NCI-H2029 treated with DMSO at 0.1 percent for 48 hours (cell line): ENCODE data around the gene TBC1D16.

Source experiments
- DNase-seq: peaks from one replicate; lab custom pipeline; 2025; lab: John Stamatoyannopoulos, UW

TBC1D16 gene

GRCh38 chr17:79950751-79951150, 84.9 kb downstream of the TBC1D16 start:
- no peak for DNase-seq

- no peak for DNase-seq
Observed at GRCh38 chr17:79950306-79950705, 85.4 kb downstream of the TBC1D16 start.

- DNase-seq = no peak
Observed at GRCh38 chr17:79949656-79950209, 85.9 kb downstream of the TBC1D16 start.

DNA sequence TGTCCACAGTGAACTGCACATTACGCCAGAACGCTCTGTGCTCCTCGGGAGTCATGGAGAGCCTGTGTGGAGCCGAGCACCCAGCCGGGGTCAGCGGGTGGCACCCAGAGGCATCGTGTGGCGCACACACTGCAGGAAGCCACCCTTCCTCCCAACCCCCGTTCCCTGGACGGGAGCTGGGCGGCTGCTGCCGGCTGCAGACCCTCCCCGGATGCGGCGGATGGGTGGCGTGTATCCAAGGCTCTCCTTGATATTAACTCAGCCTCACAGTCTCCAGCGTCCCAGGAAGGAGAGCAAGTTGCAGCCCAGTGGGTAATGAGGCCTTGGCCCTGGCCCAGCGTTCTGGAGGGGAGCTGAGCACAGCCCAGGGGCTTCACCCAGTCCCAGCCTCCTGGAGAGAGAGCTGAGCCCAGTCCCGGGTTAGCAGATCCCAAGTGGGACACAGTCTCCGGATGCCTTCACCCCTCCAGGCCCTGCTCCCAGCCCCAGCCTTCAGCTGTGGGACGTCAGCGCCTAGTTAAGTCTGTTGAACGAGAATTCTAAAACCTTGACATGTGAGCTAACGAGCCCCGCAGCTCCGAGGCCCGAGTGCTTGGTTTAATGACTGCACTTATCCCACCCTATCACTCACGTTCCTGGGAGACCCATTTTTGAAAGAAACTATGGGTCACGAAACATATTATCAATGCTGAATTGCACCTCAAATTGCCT, 86.6 kb downstream of the TBC1D16 start:
- no peak for DNase-seq

DNA sequence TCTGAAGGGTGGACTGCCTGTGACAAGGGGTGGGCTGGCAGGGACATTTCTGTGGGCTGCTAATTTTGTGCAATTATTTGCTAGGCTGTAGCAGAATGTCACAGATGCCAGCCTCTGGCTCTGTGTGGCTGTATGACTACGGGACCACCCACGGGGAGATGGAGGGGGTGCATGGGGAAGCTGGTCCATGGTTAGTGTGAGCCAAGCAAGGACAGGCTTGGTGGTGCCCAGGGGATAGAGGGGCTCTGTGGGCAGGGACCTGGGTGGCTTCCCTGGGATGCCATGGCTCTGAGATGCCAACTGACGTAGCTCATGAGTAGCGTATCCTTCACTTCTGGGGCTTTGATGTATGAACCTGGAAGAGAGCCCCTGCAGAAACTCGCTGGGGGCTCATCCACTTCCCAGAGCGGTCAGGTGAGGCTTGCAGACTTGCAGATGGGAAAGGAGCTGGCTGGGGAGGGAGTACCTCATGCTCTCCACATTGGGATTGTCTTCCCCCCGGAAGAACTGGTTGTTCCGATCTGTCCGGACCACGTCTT, 87.2 kb downstream of the TBC1D16 start:
- DNase-seq = no peak

DNA sequence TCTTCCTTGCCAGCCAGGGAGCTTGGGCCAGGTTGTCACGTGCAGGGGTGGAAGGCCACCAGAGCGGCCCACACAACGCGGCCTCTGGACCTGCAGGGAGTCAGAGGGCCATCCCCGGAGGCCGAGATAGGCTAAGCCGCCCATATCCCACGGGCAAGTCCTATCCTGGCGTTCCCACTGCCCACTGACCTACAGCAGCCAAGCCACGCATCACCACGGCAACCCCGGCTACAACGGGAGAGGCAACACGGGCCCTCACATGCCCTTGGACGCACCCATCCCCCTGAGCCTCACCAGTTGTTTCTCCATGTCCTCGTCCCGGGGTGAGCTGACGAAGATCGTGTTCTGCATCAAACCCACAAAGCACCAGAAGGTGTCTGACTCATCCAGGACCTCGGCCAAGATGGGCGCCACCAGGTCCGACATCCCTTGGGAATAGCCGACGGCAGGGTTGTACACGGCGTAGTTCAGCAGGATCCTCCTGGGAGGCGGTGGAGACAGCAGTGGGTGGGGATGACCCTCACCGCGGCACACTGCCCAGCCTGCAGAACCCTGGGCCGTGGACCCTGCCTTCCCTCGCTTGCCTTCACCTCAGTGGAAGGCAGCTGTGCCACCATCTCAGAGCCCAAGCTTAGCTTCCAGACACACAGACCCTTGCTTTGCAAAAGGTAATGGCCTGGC, 88.2 kb downstream of the TBC1D16 start:
- no peak for DNase-seq

DNA sequence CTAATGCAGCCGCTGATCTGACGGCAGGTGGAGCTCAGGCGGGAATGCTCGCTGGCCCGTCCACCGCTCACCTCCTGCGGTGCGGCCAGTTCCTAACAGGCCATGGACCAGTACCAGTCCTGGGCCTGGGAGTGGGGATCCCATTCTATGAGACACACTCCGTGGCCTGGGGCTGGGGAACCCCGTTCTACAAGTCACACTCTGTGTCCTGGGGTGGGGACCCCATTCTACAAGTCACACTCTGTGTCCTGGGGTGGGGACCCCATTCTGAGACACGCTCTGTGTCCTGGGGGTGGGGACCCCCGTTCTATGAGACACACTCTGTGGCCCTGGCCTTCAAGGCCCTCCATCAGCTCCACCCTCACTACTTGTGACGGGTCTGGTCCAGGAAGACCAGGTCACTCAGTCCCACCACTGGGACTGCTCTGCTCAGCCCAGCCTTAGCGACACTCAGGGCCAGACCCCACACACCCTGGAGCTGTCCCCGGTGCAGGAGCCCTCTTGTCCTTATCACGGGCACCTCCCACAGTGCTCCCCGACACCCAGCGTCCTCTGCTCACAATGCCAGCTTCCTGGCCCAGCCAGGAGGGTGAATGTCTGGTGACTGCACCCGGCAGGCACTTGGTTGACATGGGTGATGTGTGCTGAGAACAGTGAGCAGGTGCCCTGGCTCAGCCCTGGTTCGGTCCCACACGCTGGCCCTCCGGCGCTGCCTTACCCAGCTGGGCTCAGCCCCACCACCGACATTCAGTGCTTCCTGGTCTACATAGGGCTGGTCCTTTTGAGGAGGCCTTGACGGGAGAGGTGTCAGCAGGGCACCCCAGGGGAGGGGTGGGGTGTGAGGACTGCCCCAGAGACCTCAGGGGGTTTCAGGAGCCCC, 89.1 kb downstream of the TBC1D16 start:
- no peak for DNase-seq

- no peak for DNase-seq
Observed at GRCh38 chr17:79945591-79946255, 89.9 kb downstream of the TBC1D16 start.

DNA sequence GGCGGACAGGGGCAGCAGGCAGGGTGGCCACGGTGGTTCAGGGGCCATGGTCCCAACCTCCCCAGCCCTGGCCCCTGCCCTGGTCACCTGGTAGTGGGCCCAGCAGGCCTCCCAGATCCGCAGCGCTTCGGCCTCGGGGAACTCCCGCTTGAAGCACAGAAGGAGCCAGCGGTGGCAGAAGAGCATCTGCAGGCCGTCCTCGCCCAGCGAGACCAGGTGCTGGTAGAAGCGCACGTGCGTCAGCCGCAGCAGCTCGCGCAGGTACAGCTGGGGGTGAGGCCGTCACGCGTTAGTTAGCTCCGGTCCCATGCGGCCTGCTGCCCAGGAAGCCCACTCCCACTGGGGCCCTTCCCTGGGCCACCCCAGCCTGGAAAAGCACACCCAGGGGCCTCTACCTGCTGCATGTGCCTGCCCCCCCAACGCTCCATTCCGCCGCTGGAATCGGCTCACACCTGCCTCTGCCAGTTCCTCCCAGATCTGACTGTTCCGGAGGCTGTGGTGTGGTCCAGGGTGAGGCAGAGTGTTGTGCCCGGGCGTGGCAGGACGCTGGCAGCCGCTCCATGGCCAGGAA, 90.8 kb downstream of the TBC1D16 start:
- no peak for DNase-seq

- DNase-seq = no peak
Observed at GRCh38 chr17:79944251-79944812, 91.3 kb downstream of the TBC1D16 start.

- DNase-seq = no peak
Observed at GRCh38 chr17:79943347-79944241, 92.1 kb downstream of the TBC1D16 start.

DNA sequence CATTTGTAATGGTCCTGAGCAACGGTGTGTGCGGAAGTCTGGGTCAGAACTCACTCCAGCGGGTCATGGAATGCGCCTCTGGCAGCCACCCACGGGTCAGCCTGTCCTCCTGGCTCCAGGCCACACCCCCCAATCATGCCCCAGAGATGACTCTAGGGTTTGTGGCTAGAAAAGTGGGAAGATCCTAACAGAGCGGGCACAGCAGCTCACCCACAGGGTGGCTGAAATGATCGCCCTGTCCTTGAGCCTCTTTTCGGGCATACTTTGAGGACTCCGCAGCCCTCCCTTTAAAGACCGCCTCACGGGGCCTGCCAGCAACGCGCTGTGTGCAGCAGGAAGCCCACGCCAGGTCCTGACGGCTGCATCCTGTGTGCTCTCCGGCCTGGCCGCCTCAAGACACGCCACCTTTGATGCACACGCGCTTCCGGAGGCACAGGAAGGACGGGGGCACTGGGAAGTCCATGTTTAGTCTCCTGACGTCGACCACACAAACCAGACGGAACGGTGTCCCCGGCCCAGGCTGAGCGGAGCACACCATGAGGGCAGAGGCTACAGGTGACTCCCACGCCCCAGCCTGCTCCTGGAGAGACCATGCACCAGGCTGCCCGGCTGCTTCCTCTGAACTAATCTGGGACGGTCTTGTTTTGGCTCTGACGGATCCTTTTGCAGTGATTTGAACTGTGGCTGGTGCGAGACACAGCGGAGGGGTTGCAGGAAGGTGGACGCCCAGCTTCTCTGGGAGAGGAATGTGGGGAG, 92.9 kb downstream of the TBC1D16 start:
- DNase-seq = no peak

GRCh38 chr17:79942011-79942405, 93.7 kb downstream of the TBC1D16 start:
- no peak for DNase-seq

- no peak for DNase-seq
Observed at GRCh38 chr17:79941088-79942010, 94.3 kb downstream of the TBC1D16 start.

DNA sequence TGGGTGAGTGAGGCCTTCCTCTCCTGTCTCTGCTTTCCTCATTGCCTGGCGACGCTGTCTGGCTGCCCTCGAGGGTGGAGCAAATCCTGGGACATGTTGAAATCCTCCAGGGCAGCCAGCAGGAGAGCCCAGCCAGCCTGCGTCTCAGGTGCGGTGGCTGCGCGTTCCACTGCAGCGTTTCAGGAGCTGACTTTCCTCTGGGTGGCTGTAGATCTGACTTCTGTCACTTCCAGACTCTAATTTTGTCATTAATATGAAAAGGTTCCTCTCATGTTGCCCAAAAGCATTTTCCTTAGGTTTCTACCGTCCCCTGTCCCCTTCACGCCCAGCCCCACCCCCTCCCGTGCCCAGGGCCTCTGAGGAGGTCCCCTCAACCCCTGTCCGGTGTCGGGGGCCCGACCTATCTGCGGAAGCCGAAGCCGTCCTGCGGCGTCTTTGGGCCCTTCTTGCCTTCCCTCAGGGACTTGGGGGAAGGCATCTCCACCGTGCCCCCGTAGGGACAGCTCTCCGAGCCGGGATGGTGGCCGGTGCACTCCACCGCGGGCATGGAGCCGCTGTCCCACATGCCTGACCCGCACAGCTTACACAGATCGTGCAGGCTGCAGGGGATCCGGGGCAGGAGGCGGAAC, 95.1 kb downstream of the TBC1D16 start:
- no peak for DNase-seq

DNA sequence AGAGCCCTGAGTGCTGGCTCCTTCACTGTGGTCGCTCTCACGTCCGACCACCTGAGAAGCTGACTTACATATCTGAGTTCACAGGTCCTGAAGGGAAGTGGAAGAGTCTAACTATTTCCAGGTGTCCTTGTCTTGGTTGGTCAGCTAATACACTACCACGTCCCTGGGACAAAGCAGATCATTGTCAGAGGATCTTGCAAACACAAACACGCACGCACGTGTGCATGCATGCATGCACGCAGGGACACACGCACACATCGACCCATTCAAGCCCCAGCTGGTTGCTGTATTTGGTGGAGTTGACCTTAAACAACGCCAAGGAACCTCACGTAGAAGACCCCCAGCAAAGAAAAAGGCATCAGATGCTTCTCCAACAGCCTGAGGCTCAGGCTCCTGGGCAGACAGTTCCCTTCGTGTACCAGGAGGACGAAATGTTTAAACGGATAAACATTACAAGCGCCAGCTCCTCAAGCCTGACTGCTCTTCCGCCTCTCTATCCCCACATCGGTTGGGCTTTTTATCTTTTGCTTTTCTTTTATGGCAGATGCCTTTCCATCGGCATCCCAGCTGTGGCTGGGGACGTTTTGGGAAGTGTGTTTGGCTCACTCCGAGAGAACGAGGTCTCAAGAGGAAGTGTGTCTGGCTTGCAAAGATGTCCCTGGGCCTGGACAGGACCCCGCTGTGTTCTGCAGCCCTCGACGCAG, 95.8 kb downstream of the TBC1D16 start:
- no peak for DNase-seq

- DNase-seq = no peak
Observed at GRCh38 chr17:79939094-79939435, 96.6 kb downstream of the TBC1D16 start.
